ENCODE data around the gene RIPOR3.
"Not testable (repeated sequence)": the region's sequence is repeated elsewhere in the genome, so short reads cannot be mapped to it uniquely, and the experiment has no call there.

Gene RIPOR3

DNA sequence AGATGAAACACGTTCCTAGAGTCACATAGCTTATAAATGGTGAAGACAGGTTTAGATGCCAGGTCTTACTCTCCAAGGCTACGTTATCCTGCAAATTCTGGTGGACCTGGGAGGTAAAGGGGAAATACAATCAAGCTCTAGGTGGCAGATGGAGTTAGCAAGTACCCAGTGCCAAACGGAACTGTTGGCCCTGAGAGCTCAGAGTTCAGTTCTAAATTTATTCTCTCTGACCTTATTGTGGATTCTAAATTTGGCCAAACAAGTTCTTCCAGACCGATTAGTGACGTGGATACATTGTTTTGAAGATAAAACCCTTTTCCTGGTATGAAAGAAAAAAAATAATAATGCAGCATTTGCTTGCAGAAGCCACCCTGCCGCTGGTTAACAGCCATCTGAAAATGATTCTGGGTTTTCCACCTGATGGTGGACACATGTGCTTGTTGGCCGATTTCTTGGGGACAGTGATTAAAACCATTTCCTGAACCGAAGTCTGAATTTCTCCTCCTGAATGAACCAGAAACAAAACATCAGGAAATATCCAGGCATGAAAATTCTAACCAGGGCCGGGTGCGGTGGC, 32.5 kb downstream of the RIPOR3 start:
- DNase-seq (ENCODE audit: low read depth in 2 of 2), result no peak

DNA sequence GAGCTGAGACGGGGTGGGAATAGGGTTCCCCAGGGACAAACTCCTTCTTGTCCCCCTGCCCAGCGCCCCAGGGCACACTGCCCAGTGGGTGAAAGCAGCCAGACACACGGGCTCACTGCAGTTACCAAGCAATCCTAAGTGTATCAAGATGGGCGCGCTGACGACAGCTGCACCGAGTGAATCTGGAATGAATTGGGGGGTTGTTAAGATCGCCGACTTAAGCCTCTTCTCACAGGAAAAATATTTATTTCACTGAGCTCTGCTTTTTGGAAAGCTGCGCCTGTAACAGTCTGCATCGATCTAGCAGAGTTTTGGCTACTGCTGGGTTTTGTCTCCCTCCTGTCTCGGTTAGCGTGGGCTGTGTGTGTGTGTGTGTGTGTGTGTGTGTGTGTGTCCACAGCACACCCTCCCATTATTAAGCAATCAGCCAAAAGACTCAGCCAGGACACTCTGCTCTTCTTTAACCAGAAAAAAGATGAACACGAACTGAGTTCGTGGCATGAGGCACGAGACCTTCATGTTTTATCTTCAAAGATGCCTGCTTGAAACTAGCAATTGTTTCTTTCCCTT, 35.9 kb downstream of the RIPOR3 start:
- DNase-seq (ENCODE audit: low read depth in 2 of 2), result no peak

DNA sequence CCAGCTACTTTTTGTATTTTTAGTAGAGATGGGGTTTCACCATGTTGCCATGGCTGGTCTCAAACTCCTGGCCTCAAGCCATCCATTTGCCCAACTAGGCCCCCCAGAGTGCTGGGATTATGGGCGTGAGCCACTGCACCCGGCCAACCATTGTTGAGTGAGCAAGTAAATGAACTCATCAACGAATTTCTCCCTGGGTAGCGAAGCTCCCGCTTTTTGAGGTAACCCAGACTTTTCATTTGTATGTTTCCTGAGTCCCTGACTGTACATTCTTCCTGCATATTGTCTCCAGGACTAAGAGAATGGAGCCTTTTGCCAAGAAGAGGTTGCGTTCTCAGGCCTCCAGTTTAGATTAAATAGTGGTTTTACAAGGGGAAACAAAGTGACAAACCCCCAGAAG, 36.4 kb downstream of the RIPOR3 start:
- DNase-seq (ENCODE audit: low read depth in 2 of 2), result no peak

DNA sequence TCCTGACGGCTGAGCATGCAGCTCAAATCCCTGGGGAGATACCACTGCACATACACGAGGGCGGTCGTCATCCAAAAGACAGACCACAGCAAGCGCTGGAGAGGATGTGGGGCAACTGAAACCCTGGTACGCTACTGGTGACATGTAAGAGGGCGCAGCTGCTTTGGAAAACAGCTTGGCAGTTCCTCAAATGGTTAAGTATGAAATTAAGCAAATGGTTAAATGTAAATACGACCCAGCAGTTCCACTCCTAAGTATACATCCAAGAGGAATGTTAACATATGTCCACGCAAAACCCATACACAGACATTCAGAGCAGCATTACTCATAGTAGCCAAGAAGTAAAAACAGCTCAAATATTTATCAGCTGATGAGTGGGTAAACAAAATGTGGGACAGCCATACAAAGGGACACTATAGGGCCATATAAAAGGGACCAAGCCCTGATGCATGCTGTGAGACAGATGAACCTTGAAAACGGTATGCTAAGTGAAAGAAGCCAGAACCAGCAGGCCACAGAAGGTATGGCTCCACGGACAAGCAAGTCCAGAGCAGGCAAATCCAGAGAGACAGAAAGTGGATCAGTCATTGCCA, 38.5 kb downstream of the RIPOR3 start:
- no peak for DNase-seq (ENCODE audit: low read depth in 2 of 2)

DNA sequence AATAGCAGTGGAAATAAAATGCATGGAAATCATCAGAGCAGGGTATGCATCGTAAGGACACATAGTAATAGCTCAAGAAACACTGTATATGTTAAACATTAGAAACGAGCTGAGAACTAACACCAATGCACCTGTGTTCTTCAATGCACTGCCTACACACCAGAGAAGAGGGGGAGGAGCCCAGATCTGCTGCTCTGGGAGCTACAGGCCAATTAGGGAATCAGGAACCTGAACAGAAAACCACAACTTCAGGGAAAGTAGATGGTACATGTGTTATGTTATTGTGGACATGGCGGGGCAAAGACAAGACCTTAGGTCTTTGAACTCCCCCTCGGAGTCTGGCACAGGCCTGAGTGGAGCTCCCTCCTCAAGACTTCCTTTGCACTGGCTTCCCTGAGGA, 39.7 kb downstream of the RIPOR3 start:
- DNase-seq (ENCODE audit: low read depth in 2 of 2), result no peak

DNA sequence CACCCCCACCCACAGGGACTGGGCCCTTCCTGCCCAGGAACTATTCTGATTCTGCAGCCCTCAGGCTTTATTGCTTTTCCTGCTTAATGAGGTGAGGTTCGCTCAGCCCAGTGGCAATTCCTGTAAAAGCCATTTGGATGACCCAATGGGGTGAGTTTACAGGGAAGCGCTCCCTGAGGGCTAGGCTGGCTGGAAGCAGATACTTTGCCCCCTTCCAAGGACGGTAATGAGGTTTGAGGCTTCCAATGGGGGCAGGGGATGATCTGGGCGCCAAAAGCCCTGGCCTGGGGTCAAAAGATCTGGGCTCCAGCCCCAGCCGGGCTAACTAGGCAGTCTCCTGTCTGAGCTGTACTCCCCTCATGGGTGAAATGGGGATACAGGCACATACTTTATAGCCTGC, 41.8 kb downstream of the RIPOR3 start:
- DNase-seq (ENCODE audit: low read depth in 2 of 2), result no peak

DNA sequence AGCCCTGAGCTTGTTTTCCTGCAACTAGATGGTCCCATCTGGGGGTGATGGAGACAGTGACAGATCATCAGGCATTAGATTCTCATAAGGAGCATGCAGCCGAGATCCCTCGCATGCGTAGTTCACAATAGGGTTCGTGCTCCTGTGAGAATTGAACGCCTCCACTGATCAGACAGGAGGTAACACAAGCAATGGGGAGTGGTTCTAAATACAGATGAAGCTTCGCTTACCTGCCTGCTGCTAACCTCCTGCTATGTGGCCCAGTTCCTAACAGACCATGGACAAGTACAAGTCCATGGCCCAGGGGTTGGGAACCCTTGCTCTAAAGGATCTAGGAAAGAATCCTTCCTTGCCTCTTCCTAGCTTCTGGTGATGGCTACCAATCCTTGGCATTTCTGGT, 42.7 kb downstream of the RIPOR3 start:
- DNase-seq (ENCODE audit: low read depth in 2 of 2), result no peak

DNA sequence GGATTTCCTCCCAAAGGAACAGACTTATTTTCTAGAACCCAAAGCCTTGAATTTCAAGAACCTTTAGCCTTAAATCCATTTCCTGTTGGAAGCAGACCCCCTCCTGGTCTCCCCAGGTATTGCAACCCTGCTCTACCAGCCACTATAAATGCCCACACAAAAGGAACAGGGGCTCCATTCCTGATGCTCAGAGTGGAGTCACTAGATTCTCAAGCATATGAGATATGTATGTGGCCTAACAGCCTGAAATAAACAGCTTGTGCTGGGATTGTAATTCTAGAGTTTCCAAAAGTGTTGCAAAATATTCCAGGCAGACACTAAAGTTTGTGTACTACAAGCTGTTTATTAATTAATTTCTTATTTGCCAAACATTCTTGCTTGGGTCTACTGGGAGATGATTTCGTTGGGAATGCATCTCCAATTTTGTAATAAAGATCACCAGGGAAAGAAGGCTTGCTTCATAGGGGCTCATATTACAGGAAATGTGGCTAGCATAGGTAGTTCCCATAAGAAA, 44.8 kb downstream of the RIPOR3 start:
- no peak for DNase-seq (ENCODE audit: low read depth in 2 of 2)

DNA sequence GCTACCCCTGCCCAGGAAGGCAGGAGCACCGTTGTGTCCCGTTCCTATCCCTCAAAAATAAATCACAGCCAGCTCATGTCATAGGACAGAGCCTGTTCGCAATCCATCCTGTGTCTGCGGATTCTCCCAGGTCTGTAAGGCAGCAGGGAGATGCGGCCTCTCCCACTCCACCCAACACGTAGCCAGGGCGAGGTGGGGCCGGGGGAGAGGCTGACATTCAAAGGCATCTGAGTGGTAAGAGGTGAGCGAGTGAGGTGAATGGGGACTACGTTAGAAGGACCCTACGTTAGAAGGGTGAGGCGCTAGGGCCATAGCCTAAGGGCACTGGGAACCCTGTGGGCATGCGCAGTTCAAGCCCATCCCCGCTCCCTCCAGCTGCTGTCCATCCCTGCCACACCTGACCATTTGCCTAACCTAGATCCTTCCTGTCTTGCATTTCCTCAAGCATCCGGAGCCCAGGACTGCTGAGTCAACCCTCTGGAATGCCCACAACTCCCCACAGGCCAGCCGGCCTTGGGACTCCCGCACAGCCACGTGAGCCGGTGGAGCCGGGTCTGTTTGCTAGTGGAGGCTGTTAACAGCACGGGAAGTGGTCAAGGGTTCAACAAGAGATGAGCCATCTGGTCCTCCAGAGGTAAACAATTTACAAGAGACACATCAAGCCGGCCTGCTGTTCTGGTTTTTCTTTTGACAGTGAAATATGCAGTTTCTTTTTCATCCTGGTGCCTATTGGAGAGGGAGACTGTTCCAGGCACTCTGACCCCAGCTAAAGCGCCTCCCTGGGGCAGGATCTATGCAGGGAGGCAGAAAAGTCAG, 45.9 kb downstream of the RIPOR3 start:
- no peak for DNase-seq (ENCODE audit: low read depth in 2 of 2)

DNA sequence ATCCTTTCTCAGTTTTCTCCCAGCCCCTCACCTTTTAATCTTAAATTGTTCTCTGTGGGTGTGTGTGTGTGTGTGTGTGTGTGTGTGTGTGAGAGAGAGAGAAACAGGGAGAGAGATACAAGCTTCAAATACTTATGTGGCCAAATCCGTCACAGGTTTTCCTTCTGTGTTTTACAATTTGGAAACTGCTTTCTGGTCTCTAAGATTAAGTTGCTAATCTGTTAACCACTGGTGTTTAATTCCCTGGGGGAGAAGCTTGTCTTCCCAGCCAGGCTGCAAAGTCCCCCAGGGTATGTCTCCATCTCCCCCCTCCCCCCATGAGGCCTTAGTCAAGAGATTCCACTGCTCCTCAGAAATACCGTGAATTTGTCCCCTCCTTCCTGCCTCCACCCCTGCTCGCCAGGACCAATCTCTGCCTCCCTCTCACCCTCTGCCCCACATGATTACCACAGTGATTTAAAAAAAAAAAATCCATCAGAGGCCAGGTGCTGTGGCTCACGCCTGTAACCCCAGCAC, 49.0 kb downstream of the RIPOR3 start:
- DNase-seq (ENCODE audit: low read depth in 2 of 2), result no peak

DNA sequence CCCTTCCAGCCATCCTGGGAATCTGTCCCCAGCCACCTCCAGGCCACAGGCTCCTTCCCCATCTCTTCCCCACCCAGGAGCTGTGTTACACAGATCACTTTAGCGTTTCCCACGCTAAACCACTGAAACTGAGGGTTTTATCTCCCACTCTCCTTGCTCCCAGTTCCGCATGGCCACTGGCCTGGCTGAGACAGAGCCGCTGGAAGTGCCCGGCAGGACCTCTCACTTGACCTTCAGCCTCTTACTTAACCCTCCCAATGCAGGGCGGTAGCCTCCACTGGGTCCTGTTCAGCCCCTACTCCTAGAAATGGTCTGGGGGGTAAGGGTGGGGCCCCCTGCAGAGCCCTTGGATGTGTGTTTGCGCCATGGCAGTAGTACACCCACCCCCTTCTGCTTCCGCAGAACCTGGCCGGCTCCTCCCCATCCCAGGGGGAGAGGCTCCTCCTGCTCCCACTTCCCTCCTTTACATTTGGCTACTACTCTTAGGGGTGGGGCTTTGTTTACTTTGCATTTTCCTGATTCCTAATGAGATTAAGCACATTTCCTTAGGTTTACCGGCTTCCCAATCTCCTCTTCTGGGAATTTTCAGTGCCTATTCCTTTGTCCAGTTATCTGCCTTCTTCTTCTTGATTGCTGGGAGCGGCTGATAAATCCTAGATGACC, 49.6 kb downstream of the RIPOR3 start:
- not testable (repeated sequence) for DNase-seq (ENCODE audit: low read depth in 2 of 2)

DNA sequence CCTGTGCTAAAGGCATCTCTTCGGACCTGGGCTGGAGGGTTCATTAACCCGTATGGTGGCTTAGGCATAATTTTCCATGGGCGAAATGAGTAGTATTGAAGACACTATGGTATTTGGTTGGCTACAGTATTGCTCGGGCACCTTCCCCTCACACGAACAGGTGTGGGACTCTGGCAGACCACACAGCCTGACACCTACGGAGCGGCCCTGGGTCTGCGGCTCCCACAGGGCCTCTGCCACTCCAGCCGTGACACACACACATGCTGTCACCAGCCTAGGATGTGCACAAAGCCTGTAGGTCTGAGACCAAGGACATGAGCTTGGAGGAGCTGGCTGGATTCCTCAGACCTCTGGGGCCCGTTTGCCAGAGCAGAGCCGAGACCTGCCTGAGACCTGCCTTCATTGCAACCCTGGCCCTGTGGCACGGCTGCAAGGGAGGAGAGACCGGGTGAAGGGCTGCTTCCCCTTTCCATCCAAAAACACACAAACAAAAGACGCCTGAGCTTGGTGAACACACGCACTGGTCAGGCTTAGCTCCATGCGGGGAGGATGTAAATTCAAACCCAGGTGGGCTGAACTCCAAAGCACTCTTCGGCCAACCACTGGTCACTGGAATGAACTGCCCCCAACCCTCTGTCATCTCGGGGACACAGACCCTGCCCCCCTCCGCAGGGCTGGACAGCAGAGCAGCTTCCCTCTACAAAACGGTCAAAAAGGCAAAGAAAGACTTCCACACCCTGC, 51.2 kb downstream of the RIPOR3 start:
- DNase-seq (ENCODE audit: low read depth in 2 of 2), result not testable (repeated sequence)

DNA sequence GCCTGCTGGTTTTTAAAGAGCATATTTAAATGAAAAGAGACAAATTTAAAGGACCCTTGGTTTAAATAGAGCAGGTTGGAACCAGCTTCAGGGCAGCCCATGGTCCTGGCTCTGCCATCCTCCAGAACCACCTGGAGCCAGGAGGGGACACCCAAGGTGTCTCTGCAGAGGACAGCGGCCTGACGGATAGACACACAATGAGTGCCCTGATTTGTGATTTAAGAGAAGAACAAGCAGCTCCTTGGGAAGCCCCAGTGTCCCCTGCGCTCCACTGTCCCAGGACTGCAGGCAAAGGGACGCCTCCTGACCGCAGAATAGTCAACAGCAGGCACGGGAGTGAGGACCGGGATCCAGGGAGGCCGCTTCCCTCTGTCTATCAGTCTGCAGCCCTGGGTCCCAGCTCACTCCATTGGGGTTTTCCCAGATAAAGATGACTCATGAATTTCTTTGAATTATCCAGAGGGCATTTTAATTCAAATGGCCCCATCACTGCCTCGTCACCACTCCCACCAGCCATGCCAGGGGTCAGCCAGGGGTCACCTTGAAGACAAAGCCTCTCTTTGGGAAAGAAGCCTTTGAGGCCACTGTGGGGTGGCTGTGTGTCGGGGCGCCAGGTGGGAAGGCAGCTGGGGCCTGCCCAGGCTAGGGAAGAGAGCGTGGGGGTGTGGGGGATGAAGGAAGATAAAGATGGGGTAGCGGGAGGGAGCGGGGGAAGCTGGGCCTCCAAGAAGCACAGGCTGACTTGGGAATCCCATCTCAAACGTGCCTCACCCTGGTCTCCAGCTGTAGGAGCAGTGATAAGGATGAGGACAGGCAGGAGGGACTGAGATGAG, 53.1 kb downstream of the RIPOR3 start:
- not testable (repeated sequence) for DNase-seq (ENCODE audit: low read depth in 2 of 2)

DNA sequence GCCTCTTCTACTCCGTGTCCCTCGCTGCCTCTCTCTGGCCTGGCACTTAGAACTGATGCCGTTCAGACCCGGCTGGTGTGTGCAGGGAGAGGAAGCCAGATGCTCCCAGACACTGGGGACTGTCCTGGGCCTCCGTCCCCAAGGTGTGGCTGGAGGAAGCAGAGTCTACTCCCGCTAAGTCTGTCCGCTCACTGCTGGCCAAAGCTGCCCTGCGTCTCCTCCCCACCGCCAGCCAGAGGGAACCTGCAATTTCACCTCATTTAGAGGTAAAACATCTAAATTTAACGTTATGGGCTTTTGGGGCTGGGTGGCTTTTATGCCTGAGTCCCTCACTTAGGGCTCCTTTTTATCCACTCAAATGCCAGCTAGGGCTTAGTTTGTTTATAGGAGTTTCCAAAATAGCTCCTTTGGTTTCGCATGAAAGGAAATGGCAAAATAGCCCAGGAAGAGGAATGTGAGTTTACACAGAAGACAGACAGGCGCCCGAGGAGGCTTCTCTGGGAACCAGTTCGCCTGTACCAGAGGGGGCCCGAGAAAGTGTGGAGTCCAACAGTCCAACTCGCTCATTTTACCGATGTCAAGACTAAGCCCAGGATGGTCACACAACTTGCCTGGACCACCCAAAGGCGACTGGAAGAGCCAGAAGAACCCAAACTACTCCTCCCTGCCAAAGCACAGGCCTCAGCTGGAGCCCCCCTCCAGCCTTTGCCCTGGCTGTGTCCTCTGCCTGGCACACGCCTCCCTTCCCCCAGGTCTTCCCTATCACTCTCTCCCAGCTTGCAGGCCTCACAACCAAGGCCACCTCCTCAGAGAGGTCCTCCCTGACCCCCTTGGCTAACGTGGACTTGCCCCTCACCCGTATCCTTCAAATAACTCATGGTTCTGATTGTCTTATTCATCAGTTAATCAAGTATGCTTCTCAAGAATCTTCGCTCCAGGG, 54.5 kb downstream of the RIPOR3 start:
- DNase-seq (ENCODE audit: low read depth in 2 of 2), result no peak

DNA sequence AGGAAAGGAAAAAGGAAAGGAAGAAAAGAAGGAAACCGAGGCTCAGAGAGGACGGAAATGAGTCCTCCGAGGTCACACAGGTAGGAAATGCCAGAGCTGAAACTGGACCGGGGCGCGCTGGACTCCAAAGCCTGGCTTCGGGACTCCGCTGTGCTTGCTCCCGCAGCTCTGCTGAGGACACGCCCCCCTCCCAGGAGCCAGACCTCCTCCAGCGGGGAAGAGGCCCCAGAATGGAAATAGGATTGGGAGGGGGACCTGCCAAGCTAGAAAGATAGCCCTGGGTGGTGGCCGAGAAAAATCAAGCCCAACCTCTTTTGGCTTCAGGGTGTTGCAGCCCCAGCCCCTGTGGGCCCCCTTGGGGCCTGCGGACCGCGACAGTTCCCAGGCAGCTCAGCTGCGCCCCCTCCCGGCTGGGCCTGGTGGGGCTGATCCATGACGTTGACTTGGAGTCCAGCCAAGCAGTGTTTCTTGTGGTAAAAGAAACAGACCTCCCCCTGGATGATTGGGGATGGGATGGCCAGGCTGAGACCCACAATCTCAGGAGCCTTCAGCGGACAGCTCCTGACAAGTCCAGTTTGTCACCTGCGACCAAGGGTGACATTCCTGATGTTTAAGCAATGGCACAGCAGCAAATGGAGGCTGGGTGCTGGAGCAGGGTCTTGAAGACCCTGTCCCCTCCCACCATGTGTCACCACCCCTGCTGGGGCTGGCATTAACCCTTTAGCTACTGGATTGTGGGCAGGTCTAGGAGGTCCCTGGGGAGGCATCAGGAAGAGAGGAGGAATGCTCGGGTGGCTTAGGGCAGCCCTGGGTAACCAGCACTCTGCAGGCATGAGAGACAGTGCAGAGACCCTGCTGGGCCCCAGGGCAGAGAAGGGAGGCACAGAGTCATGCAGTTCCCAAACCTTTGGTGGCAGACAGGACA, 55.4 kb downstream of the RIPOR3 start:
- peak; percentile 45 to 69 for DNase-seq (ENCODE audit: low read depth in 2 of 2)

DNA sequence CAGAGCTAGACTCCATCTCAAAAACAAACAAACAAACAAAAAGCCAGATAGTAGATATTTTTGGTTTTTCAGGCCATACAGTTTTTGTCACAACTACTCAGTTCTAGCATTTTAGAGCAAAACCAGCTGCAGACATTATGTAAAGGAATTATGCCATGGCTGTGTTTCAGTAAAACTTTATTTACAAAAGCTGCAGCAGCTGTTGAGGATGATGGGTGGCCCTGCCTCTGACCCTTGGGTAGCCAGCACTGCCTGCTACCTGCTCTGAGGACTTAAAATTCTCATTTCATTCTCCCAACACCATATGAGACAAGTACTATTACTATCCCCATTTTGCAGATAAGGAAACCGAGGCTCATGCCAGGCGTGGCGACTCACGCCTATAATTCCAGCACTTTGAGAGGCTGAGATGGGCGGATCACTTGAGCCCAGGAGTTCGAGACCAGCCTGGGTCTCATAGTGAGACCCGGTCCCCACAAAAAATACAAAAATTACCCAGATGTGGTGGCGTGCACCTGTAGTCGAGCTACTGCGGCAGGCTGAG, 56.3 kb downstream of the RIPOR3 start:
- no peak for DNase-seq (ENCODE audit: low read depth in 2 of 2)

DNA sequence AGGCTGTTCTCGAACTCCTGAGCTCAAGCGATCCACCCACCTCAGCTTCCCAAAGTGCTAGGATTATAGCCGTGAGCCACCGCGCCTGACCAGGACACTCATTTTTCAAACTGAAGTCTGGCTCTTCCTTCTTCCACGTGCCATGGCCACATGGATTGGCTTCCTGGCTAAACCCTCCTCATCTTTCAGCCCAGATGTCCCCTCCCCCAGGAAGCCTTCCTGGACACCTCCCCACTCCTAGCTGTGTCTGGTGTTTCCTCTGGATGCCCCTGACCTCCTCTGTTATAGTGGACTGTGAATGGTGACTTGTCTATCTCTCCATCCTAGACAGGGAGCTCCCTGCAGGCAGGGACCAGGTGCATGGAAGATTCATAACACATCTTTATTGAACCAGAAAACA, 57.2 kb downstream of the RIPOR3 start:
- DNase-seq (ENCODE audit: low read depth in 2 of 2), result no peak

DNA sequence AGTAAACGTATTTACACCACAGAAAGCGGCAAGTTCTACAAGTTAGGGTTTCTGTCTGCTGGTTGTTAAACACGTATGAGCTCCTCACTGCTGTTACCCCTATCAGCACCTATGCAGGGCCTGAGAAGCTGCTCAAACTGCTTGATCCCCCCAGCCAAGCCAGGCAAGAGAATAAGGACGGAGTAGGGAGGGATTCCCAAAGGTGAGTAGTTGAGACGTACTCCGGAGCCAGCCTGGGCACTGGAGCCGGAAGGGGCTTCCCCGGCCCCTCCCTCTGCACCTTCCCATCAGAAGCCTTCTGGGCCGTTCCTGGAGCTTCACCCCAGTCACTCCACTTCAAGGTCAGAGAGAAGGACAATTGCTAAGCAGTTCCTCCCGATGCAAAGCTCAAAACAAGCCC, 58.0 kb downstream of the RIPOR3 start:
- DNase-seq (ENCODE audit: low read depth in 2 of 2), result no peak
